HepG2 (cell line): ENCODE data around the gene SLC25A25. TPM values are rescaled to one million over a fixed set of nuclear protein-coding genes. Genes with fewer than 3 reads are reported as not detected.

Experiments used
- MIXL1 ChIP-seq: IDR thresholded peaks from 2 replicates; pipeline ENCODE4 v1.6.1; 2016
- MXD1 ChIP-seq: sonication (generic); formaldehyde crosslinking; IDR thresholded peaks from 2 replicates; pipeline ENCODE4 v1.4.0; 2020; ENCODE audit warnings: mild to moderate bottlenecking, missing genetic modification reagents
- PHF21A ChIP-seq: sonication (generic); formaldehyde crosslinking; IDR thresholded peaks from 2 replicates; pipeline ENCODE4 v1.5.0; 2020; ENCODE audit warnings: mild to moderate bottlenecking, missing genetic modification reagents
- RBFOX2 ChIP-seq: fragments of 200-400 bp; formaldehyde crosslinking; IDR thresholded peaks from 2 replicates; pipeline ENCODE4 v1.6.1; 2017; ENCODE audit warnings: low read depth, mild to moderate bottlenecking, low read length
- SAP130 ChIP-seq: IDR thresholded peaks from 2 replicates; pipeline ENCODE4 v1.6.1; 2016; ENCODE audit warnings: low read depth
- TAF1 ChIP-seq: sonication (generic); formaldehyde crosslinking; IDR thresholded peaks from 2 replicates; pipeline ENCODE4 v1.4.0; 2020; ENCODE audit warnings: missing genetic modification reagents
- ZNF3 ChIP-seq: IDR thresholded peaks from 2 replicates; pipeline ENCODE4 v1.7.0; 2017; ENCODE audit warnings: inconsistent platforms
- ZNF510 ChIP-seq: sonication (generic); formaldehyde crosslinking; IDR thresholded peaks from 2 replicates; pipeline ENCODE4 v1.4.0; 2020; ENCODE audit warnings: low read depth, mild to moderate bottlenecking, missing genetic modification reagents
- ZNF557 ChIP-seq: sonication (generic); formaldehyde crosslinking; IDR thresholded peaks from 2 replicates; pipeline ENCODE4 v1.4.0; 2020; ENCODE audit warnings: missing genetic modification reagents
- polyA plus RNA-seq, 8 experiments: library from polyadenylated mRNA; depleted of rRNA in 3 of 8; stranded (reverse) in 7 of 8; unstranded in 1 of 8; fragments of >200 nt; fragmentation: Illumina TruSeq in 4 of 8; extraction: Trizol in 4 of 8; gene quantifications; 2 replicates each; pipeline versions ENCODE4 v1.2.1 to v1.2.3, GENCODE V29; 2011 to 2016; ENCODE audit warnings: low read depth in 4 of 8, missing spikeins in 1 of 8, mixed read lengths in 1 of 8; ENCODE audit not compliant: insufficient read depth in 1 of 8
- total RNA-seq, 5 experiments: library from RNA; depleted of rRNA; stranded (reverse); fragments of >200 nt; fragmentation: Illumina TruSeq; extraction: Trizol; gene quantifications; 2 replicates each; pipeline ENCODE4 v1.2.3, GENCODE V29; 2016; ENCODE audit warnings: low read depth in 1 of 5
- TF ChIP-seq, protein P1 (sequence below): sonication (generic); formaldehyde crosslinking; IDR thresholded peaks from one replicate; pipeline ENCODE4 v1.5.1; 2020; ENCODE audit warnings: mild to moderate bottlenecking, missing genetic modification reagents; ENCODE audit errors: not compliant biosample characterization
- TF ChIP-seq, protein P2 (sequence below): sonication (generic); formaldehyde crosslinking; IDR thresholded peaks from 2 replicates; pipeline ENCODE4 v1.5.0; 2020; ENCODE audit warnings: missing genetic modification reagents, mild to moderate bottlenecking, borderline replicate concordance
- TF ChIP-seq, protein P3 (sequence below): sonication (generic); formaldehyde crosslinking; IDR thresholded peaks from 2 replicates; pipeline ENCODE4 v1.4.0; 2020; ENCODE audit warnings: missing genetic modification reagents
- TF ChIP-seq, protein P4 (sequence below): fragments of 450-650 bp; IDR thresholded peaks from 2 replicates; pipeline ENCODE4 v1.6.1; 2017; ENCODE audit warnings: mild to moderate bottlenecking

SLC25A25 gene
- total and polyA plus RNA-seq, 2 of the 13 experiments (the other 11 are each of a cell fraction or from before 2014, with no cell fraction given), result 10.5 to 24.8 TPM

DNA sequence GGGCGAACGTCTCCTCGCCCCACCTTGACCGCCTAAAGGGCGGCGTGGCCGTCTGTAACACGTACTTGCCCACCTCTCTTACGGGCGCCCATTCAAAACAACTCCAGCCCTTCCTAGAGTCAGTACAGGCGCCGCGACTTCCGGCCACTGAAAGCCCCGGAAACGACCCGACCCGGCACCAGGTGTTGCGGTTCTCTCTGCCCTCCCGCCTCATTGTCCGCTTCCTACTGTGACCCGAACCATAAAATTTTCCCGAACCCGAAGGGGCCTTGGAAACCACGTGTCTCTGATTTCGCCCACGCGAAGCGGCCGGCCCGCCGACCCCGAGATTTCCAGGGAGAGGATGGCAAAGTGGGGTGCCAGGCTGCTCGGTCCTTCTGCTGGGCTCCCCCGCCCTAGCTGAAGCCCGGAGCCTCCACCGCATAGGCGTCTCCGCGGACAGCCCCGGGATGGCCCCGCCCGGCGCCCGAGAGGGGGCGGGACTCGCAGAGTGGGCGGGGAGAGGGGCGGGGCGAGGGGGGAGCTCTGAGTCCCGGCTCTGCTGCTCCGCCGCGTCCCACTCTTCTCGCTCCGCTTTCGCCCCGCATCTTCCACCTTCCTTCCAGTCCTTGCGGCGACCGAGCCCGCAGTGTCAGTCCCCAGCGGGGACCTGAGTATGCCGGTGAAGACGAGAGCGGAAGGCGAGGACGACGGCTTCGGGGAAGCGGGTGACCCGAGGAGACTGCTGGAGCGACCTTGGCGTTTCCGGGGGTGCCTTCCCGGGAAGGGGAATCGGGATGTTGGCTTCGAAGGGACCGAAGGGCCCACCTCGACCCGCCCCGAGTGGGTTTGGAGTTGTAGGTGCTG is 60.2 kb downstream of the SLC25A25 start (continued):
- TF ChIP-seq, protein P1, sequence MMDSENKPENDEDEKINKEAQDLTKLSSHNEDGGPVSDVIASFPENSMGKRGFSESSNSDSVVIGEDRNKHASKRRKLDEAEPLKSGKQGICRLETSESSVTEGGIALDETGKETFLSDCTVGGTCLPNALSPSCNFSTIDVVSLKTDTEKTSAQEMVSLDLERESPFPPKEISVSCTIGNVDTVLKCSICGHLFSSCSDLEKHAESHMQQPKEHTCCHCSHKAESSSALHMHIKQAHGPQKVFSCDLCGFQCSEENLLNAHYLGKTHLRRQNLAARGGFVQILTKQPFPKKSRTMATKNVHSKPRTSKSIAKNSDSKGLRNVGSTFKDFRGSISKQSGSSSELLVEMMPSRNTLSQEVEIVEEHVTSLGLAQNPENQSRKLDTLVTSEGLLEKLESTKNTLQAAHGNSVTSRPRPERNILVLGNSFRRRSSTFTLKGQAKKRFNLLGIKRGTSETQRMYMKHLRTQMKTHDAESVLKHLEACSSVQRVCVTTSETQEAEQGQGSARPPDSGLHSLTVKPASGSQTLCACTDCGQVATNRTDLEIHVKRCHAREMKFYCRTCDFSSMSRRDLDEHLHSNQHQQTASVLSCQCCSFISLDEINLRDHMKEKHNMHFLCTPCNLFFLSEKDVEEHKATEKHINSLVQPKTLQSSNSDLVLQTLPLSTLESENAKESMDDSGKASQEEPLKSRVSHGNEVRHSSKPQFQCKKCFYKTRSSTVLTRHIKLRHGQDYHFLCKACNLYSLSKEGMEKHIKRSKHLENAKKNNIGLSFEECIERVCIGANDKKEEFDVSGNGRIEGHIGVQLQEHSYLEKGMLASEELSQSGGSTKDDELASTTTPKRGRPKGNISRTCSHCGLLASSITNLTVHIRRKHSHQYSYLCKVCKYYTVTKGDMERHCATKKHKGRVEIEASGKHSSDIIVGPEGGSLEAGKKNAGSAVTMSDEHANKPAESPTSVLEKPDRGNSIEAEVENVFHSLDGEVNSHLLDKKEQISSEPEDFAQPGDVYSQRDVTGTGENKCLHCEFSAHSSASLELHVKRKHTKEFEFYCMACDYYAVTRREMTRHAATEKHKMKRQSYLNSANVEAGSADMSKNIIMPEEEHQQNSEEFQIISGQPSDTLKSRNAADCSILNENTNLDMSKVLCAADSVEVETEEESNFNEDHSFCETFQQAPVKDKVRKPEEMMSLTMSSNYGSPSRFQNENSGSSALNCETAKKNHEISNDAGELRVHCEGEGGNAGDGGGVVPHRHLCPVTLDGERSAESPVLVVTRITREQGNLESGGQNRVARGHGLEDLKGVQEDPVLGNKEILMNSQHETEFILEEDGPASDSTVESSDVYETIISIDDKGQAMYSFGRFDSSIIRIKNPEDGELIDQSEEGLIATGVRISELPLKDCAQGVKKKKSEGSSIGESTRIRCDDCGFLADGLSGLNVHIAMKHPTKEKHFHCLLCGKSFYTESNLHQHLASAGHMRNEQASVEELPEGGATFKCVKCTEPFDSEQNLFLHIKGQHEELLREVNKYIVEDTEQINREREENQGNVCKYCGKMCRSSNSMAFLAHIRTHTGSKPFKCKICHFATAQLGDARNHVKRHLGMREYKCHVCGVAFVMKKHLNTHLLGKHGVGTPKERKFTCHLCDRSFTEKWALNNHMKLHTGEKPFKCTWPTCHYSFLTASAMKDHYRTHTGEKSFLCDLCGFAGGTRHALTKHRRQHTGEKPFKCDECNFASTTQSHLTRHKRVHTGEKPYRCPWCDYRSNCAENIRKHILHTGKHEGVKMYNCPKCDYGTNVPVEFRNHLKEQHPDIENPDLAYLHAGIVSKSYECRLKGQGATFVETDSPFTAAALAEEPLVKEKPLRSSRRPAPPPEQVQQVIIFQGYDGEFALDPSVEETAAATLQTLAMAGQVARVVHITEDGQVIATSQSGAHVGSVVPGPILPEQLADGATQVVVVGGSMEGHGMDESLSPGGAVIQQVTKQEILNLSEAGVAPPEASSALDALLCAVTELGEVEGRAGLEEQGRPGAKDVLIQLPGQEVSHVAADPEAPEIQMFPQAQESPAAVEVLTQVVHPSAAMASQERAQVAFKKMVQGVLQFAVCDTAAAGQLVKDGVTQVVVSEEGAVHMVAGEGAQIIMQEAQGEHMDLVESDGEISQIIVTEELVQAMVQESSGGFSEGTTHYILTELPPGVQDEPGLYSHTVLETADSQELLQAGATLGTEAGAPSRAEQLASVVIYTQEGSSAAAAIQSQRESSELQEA (CRISPR knock-in tag), result peak; percentile 7
- 0 out of 2 replicates have a peak, but pooled peaks have one; percentile 20 for TF ChIP-seq ZNF557 (CRISPR knock-in tag)
- peak; percentile 64; the same call in 1 of the 2 replicates for TF ChIP-seq TAF1 (CRISPR knock-in tag)
- TF ChIP-seq PHF21A (CRISPR knock-in tag), result peak; percentile 57
- TF ChIP-seq MXD1 (CRISPR knock-in tag), result peak; percentile 86; the same call in 1 of the 2 replicates
- no peak; the same call in 1 of the 2 replicates for TF ChIP-seq ZNF3 (CRISPR knock-in tag)
- TF ChIP-seq, protein P2, sequence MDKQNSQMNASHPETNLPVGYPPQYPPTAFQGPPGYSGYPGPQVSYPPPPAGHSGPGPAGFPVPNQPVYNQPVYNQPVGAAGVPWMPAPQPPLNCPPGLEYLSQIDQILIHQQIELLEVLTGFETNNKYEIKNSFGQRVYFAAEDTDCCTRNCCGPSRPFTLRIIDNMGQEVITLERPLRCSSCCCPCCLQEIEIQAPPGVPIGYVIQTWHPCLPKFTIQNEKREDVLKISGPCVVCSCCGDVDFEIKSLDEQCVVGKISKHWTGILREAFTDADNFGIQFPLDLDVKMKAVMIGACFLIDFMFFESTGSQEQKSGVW, result no peak
- TF ChIP-seq ZNF510, result 0 out of 2 replicates have a peak, but pooled peaks have one; percentile 30
- TF ChIP-seq, protein P3, sequence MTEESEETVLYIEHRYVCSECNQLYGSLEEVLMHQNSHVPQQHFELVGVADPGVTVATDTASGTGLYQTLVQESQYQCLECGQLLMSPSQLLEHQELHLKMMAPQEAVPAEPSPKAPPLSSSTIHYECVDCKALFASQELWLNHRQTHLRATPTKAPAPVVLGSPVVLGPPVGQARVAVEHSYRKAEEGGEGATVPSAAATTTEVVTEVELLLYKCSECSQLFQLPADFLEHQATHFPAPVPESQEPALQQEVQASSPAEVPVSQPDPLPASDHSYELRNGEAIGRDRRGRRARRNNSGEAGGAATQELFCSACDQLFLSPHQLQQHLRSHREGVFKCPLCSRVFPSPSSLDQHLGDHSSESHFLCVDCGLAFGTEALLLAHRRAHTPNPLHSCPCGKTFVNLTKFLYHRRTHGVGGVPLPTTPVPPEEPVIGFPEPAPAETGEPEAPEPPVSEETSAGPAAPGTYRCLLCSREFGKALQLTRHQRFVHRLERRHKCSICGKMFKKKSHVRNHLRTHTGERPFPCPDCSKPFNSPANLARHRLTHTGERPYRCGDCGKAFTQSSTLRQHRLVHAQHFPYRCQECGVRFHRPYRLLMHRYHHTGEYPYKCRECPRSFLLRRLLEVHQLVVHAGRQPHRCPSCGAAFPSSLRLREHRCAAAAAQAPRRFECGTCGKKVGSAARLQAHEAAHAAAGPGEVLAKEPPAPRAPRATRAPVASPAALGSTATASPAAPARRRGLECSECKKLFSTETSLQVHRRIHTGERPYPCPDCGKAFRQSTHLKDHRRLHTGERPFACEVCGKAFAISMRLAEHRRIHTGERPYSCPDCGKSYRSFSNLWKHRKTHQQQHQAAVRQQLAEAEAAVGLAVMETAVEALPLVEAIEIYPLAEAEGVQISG (CRISPR knock-in tag), result peak; percentile 15; the same call in 1 of the 2 replicates
- peak; percentile 70 for TF ChIP-seq RBFOX2
- TF ChIP-seq MIXL1, result peak; percentile 47; the same call in 1 of the 2 replicates
- TF ChIP-seq, protein P4, sequence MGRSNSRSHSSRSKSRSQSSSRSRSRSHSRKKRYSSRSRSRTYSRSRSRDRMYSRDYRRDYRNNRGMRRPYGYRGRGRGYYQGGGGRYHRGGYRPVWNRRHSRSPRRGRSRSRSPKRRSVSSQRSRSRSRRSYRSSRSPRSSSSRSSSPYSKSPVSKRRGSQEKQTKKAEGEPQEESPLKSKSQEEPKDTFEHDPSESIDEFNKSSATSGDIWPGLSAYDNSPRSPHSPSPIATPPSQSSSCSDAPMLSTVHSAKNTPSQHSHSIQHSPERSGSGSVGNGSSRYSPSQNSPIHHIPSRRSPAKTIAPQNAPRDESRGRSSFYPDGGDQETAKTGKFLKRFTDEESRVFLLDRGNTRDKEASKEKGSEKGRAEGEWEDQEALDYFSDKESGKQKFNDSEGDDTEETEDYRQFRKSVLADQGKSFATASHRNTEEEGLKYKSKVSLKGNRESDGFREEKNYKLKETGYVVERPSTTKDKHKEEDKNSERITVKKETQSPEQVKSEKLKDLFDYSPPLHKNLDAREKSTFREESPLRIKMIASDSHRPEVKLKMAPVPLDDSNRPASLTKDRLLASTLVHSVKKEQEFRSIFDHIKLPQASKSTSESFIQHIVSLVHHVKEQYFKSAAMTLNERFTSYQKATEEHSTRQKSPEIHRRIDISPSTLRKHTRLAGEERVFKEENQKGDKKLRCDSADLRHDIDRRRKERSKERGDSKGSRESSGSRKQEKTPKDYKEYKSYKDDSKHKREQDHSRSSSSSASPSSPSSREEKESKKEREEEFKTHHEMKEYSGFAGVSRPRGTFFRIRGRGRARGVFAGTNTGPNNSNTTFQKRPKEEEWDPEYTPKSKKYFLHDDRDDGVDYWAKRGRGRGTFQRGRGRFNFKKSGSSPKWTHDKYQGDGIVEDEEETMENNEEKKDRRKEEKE, result no peak
- peak; percentile 66 for TF ChIP-seq SAP130 (CRISPR knock-in tag)
